EL (cell line): ENCODE data around the gene DAP.

Experiments used
- DNase-seq: peaks from one replicate; pipeline ENCODE4 v3.0.0-alpha.2; 2016

Gene DAP

DNA sequence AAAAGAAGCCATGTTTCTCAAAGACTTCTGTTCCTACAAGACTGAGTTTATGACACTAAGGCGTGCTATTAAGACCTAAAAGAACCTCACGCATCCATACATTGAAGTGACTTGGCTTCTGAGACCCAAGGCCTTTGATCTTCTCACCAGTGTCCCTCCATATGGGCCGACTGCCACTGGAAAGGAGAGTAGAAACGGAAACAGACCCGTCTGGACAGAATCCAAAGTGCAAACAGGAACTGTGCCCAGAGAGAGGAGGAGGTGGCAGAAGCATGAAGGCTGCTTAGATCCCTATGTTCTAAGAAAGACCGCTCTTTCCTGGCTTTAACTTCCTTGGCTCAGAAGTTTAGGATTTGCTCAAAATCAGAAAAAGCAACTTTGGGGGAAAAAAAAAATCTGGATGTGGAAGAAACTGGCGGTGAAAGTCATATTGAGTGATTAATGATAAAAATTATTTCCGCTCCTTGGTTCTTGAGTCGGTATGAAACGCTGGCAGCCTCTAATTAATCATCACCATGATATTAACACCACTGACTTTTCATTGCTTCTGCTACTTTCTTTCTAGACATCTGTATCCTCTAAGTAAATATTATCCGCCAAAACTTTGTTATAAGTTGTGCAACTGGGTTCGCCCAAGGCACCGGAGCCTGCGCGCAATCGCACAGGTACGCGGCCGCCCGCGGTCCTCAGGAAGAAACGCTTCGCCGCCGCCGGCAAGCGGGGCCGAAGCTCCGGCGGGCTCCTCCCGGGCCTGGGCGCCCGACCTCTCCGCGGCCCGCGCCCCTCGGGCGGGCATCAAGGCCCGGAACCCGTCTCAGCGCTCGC is 726 bp downstream of the DAP start:
- peak; percentile 78 for DNase-seq

DNA sequence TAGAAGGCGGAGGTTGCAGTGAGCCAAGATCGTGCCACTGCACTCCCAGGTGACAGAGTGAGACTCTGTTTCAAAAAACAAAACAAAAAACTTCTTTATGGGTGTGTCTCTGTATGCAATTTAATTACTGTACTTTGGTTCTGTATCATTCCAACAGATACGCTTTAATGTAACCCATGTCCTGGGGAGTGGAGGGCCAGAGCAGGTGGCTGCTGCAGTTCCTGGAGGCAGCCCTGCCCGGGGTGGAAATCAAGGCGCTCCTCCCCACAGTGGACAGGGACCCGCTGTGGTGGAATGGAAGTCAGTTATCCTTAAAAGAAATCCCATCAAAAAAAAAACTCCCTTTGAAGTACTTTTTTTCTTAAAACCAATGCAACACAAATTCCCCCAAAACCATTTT is 1.9 kb downstream of the DAP start:
- DNase-seq = no peak

DNA sequence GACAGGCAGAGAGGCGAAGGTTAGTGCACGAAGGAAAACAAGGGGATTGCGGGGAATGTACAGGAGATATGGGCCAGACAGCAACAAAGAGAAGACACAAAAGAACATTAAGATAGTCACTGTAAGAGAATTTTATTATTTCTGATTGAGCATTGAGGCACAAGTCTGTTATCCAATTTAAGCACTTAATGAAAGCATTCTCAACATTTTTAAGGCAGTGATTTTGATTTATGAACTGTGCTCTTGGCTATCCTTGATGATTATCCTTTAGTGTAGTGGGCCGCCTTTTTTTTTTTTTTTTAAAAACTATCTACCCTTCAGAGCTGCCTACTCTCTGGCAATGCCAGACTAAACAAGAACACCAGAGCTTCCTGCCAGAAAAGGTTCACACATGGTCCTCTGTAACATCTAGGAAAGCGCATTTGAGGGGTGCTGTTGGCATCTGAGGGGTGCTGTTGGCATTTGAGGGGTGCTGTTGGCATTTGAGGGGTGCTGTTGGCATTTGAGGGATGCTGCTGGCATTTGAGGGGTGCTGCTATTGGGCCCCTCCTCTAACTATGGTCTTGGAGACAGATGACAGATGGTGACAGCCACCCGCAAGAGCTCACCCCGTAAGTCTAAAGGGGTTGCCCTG is 3.0 kb downstream of the DAP start:
- DNase-seq = no peak

DNA sequence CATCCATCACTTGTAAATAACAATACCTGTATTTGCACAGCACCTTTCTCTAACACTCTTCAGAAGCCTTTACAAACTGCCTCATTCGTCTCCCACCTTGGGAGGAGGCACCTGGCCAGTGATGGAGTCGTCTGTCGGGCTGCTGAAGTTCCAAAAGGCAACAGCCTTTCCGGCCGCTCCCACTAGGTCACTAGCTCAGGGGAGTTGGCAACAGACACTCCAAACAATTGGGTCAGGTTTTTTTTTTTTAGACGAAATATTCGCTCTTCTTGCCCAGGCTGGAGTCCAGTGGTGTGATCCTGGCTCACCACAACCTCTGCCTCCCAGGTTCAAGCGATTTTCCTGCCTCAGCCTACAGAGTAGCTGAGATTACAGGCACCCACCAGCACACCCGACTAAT is 4.0 kb downstream of the DAP start:
- DNase-seq = no peak

DNA sequence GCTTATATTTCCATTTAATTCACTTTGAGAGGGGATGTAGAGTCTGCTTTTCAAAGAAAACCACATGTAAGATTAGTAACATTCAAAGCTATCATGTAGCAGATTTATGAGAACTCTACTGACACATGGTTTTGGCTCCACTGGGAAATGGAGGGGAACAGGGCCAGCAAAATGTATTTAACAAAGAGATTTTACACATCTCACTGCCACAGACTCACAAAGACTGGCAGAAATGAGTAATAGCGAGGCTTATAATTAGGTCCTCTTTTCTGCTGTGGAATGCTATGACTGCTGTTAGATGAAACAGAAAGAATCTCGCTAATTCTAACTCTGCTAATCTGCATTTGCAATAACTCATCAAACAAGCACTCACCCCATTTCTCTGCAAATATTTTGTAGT is 4.5 kb downstream of the DAP start:
- DNase-seq = peak; percentile 60

DNA sequence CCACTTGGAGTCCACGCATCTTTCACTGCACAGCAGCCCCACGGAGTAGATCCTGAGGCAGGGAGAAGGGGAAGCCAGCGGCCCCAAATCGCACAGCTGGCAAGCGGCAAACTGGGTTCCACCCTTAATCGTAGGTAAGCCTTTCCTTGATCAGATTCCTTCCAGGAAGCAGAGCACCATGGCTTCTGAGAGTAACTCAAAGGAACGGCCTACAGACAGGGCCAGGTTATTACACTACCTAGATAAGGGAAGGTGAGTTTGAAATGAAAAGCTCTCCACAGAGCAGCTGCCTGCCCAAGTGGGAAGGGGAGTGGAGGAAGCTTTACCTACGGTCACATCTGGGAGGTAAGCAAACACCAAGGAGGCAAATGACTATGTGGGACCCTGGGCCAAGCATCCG is 7.9 kb downstream of the DAP start:
- no peak for DNase-seq

DNA sequence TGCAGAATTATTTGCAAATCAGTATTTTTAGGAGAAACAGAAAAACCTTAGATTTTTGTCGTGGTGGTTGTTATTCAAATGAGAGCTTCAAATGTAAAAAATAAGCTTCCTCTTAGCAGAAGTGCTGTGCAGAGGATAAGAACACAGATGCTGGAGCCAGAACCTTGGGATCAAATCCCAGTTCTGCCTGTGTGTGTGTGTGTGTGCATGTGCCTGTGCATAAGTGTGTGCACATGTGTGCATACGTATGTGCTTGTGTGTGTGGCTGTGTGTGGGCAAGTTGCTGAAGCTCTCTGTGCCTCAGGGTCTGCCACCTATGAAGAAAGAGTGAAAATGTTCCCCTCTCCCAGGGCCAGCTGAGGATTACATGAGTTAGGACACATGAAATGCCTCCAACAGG is 8.6 kb downstream of the DAP start:
- no peak for DNase-seq

DNA sequence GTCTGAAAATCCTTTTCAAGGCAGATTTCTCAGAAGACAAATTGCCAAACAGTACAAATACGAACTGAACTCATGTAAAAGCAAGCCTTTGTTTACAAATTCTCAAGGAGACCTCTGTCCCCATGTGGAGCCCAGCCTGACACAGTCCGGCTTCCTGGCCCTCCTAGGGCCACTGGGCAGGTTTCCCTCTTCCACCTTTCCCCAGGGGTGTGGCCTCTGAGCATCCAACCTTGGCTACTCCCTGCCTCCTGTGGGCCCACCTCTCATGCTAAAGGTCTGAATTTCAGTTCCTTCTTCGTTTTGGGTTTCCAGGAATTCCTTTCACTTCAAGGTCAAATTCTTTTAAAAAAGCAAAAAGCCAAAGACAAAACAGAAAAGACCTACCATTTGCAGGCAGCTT is 10.1 kb downstream of the DAP start:
- no peak for DNase-seq

DNA sequence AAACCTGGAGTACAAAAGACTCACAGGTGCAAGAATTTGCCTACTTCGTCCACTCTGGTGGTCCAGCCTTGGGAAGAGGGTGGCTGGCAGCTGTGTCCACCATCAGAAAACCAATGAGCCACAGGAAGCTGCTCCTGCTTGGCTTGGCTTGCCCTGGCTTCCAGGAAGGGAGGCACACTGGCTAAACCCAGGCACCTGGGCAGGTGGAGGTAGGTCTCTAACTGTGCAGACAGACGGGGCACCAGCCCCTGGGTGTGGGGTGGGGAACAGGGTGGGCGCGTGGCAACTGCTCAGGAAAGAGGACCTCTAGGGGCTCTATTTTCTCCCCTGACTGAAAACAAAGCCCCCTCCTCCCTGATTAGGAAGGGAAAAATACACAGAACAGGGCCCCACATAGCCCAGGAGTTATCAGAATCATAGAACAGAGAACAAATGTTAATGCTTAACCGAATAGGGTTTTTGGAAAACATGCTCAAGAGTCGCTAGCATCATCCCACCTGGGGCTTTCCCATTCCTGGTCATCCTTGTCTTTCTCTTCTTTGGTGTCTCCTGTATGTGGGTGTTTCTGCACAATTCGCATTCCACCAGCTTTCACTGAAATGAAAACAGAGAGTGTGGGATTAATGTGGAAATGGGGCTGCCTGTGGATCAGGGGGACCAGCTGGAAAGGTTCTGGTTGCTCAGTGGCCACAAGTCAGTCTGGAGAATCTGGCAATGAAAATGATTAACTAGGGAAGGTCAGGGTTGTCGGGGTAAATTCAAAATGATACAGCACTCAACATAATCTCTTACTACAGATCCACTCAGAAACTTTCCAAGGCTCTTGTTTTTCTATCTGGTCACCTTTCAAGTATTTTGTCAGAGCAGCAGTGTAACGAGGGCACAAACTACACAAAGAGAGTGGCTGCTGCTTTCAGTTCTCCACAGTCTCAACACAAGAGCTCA is 13.1 kb downstream of the DAP start:
- no peak for DNase-seq

DNA sequence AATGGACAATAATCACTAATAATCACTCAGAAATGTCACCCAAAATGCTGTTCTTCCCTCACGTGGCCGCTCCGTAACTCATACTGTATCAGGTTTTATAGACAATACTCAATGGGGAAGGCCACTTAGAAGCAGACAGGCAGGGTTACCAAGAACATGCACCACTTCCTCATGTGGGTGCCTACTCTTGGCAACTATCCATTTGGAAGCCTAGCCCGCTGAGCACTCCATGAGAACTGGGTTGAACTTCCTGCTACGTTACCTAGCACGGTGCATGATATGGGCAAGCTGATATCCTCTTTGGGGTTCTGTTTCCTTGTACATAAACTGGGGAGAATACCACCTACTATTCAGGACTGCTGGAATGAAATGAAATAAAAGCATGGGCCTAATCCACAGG is 14.3 kb downstream of the DAP start:
- DNase-seq = no peak

DNA sequence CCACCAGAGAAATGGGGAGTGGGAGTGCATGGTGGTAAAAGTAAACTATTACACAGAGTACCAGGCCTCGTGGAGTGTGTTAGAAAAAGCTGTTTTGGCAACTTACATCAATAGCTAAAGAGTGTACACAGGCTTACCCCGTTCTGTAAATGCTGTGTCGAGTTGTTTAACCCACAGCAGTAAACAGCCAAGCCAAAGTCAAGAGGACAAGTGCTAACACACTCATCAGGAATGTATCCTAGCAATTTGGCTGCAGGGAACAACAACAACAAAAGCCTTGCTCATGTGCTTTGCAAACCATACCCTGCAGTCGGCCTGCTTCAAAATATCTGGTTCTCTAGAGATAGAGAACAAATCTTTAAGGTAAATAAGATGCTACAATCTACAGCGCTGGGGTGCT is 15.9 kb downstream of the DAP start:
- DNase-seq = peak; percentile 36

DNA sequence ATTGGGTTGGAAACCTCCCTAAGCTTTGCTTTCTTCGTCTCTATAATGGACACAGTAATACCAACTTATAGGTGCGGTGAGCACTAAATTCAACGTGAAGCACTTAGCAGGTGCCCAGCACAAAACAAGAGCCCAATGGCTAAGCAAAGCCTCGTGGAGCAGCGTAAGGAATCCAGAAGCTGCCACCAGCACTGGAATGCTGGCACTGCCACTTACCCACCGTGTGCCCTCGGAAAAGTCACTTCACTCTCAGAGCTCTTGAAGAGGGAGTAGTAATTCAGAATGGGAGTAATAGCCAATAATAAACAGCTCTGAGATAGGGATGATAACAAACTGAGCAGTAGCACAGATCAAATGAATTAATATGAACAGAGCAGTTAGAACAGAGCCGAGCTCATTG is 16.4 kb downstream of the DAP start:
- no peak for DNase-seq

DNA sequence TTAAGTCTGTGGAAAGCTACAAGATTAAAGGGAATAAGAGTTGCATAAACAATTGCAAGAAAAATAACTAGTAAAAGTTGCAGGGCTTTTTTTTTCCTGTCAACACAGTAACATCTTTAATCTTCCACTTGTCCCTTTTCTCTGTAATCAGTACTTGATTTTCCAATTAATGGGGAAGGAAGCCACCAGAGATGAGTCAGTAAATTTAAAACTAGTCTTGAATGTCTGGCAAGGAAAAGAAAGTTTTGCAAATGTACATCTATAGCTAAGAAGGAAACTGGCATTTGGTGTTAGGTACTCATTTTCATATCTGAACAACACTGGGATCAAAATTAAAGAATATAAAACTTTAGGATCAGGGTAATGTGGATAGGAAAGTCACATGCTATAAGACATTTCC is 17.1 kb downstream of the DAP start:
- no peak for DNase-seq

DNA sequence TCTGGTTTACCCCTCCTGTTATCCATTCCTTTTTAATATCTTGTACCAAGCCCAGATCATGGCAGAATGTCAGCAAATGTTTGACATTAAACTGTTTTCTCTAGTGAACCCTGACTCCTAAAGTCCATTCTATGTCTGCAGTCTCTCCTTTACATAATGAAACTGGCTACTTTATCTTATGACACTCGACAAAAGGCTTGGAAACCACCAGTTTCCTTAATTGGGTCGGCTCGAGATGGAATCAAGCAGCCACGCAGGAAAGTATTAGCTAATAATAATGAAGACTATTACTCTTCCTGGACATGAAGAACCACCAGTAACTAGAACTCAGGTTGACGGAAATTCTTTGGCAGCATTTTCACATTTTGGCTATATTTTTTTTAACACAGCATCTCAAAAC is 17.5 kb downstream of the DAP start:
- no peak for DNase-seq

DNA sequence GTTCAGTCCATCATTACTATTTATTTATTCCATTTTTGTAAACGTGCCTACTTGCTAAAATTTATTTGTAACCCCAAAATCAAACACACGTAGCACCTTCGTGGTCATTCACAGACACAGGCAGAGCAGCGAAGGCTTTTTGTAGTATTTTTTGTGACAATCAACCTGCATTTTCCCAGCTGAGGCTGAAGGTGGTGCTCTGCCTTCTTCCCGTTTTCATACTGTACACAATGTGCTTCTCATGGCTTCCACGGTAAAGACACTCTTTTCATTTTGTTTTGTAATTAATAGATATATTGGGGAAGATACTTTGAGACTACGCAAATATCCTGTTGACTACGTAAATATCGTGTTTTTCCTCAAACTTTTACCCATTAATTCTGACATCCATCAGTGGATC is 19.4 kb downstream of the DAP start:
- DNase-seq = no peak

DNA sequence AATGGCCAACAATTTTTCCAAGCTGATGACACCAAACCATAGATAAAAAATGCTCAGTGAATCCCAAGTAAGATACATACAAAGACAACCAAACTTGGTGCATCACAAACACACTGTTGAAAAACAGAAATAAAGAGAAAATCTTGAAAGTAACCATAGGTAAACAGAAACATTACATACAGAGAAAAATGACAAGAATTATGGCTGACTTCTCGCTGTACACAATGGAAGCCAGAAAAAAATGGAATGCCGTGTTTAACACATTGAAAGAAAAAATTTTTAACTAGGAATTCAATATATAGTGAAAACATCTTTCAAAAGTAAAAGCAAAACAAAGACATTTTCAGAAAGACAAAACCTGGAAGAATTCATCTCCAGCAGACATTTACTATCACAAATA is 20.6 kb downstream of the DAP start:
- no peak for DNase-seq

DNA sequence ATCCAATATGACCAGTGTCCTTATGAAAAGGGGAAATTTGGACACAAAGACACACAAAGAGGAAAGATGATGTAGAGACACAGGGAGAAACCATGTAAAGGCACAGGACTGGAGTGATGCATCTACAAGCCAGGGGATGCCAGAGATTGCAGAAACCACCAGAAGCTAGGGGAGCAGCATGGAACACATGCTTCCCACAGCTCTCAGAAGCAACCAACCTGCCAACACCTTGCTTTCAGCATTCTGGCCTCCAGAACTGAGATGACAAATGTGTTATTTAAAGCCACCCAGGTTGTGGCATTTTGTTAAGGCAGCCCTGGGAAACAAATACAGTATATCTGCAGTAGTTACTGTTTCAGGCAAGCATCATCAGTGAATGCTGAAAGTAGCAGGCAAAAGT is 23.2 kb downstream of the DAP start:
- no peak for DNase-seq

DNA sequence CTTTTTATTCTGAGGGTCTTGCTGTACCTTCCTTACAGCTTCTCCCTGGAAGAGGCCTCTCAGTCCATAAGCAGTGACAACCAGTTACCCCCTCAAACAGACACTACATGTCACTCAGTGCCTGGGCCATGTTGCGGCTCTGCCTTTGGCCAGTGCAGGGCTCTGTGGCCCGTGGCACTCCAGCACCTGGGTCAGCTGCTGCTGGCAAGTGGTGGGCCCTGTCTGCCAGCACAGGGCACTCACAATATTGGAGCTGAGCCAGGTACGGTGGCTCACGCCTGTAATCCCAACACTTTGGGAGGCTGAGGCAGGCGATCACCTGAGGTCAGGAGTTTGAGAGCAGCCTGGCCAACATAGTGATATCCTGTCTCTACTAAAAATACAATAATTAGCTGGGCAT is 24.2 kb downstream of the DAP start:
- no peak for DNase-seq

DNA sequence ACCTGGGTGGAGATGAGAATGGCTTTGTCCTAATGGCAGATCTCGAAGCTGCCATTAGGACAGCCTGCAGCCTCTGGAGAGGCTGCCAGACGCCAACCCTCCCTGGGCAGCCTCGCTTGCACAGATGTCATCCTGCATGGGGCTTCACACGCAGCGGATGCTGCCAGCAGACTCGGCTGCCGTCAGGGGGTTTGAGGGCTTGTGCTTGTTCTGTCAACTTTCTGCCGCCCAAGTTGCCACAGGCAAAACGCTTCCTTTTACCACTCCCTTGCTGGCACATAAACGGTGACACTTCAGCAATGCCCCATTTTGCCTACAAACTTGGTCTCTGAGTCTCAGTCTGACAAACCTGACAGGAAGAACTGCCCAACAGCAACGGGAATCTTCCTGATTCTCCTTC is 24.7 kb downstream of the DAP start:
- DNase-seq = no peak

DNA sequence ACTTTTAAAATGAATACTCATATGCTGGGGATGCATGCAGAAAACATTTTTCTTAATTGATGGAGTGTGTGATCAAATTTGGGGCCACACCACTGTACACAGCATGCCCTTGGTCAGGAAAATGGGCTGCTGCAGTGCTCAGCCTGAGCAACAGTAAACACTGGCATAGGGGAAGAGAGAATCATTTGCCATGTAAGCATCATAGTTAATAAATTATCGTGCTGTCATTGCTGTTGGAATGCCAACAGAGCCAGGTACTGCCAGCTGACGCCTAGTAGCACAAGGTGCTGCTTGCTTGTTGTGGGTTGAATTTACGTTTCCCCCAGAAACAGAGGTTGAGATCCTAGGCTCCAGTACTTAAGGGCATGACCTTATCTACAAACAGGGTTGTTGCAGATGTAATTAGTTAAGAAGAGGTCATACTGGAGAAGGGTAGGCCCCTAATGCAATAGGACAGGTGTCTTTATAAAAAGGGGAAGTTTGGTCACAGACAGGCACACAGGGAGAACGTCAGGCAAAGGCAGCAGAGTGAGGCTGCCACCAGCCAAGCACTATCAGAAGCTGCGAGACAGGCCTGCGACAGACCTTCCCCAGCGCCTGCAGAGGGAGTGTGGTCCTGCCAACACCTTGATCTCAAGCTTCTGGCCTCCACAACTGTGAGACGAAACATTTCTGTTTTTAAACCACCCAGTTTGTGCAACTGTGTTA is 25.3 kb downstream of the DAP start:
- no peak for DNase-seq

DNA sequence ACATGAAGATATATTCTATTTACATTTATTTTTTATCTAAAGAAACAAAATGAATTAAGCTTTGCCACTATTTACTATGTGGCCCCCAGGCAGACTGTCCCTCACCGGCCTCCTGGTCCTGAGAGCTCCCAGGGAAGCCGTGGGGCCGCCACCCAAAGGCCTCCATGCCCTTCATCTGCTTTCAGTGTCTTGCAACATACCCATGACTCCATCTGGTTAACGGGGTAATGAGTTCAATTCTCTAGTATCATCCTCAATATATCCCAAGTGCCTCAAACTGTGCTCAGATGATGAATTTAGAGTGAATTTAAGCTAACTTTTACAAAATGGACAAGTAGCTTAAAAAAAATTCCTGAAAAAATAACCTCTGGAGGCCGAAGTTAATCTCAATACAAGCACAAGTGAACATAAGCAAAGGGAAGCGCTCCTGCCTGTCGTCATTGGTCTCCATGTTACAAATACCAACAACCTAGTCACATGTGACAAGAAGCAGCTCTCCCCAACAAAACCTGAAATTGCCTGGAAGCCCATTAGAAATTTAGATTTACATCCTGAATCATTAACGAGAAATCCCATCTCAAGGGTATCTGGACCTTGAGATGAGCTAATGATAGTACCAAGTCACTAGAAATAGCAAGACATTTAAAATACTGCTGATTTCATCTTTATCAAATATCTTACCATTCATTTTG is 26.1 kb downstream of the DAP start:
- no peak for DNase-seq

DNA sequence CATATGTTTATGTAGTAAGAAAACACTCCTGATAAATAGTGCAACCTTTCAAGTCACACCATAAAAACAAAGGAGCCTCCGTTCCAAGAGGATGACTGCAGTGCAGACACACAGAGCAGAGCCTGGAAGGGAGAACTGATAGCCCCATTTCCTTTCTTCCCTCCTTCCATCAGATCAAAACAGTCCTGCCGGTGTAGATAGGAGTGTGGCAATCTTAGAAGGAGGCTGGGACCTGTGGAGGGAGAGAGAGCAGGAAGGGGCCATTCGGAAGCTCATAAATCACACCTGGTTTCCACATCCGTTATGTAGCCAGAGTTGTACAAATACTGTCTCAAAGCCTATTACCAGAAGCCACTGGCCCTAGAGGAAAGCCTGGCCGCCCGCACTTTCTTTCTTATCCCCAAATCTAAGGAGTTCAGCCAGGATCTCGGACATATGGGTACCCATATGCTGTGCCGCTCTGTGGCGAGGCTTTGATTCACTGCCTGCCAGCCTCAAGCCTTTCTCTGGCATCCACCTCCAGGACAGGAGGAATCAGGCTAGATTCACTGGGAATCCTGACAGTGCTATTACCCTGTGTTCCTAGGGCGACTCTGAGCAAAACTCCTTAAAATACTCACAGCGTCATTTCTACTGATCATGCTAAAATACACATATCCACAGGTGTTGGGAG is 26.9 kb downstream of the DAP start:
- no peak for DNase-seq
